ENCODE measurements around the gene GALNT9.

- TF ChIP-seq POLR2AphosphoS5 (IDR thresholded peaks at IDR 0.05), result no peak
- no peak for TF ChIP-seq EZH2 (IDR thresholded peaks at IDR 0.05; ENCODE audit: borderline replicate concordance, insufficient read depth, low read length, poor library complexity, severe bottlenecking)
- TF ChIP-seq RAD21 (conservative IDR thresholded peaks at IDR 0.05), result no peak
- TF ChIP-seq, protein P1, sequence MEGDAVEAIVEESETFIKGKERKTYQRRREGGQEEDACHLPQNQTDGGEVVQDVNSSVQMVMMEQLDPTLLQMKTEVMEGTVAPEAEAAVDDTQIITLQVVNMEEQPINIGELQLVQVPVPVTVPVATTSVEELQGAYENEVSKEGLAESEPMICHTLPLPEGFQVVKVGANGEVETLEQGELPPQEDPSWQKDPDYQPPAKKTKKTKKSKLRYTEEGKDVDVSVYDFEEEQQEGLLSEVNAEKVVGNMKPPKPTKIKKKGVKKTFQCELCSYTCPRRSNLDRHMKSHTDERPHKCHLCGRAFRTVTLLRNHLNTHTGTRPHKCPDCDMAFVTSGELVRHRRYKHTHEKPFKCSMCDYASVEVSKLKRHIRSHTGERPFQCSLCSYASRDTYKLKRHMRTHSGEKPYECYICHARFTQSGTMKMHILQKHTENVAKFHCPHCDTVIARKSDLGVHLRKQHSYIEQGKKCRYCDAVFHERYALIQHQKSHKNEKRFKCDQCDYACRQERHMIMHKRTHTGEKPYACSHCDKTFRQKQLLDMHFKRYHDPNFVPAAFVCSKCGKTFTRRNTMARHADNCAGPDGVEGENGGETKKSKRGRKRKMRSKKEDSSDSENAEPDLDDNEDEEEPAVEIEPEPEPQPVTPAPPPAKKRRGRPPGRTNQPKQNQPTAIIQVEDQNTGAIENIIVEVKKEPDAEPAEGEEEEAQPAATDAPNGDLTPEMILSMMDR (IDR thresholded peaks at IDR 0.05; ENCODE audit: poor library complexity, severe bottlenecking), result no peak
Measured at GRCh38 chr12:132244724-132245295, 84.6 kb downstream of the GALNT9 start.
